NCI-H510A (cell line): ENCODE results near the gene INHA.
A peak's percentile ranks its signal among the peaks of the same experiment; 100 is the strongest.

ENCODE experiments used
- DNase-seq: peaks from one replicate; lab custom pipeline; 2025; lab: John Stamatoyannopoulos, UW

Gene INHA

DNA sequence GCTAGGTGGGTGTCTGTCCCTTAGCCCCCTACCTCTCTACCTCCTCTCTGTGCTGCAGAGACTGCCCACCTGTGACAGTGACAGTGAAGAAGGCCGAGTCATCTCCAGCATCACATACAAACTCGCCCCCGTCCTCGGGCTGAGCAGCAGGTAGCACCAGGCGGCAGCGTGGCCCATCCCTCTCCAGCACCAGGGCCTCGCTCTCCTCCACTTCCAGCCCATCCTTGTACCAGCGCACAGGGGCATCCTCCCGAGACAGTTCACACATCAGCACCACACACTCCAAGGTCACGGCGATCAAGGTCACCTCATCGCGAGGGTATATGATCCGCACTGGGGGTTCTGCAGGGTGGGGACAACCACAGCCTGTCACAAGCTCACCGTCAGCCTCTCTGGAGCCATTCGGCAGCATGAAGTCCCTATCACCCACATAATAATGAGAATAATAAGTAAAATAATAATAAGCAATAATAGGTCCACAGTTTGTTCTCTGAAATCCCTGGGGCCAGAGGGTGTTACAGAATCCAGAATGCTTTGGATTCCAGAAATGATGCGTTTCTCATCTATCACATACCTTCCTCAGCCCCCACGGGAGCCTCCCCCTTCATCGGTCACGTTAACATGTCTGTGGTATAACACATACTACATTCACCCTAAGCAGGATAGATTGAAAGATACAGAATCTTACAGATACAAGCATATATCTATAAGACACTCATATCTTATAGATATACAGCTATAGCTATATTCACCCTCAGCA lies 12.8 kb upstream of the INHA start:
- DNase-seq, result no peak

- no peak for DNase-seq
Measured at GRCh38 chr2:219560037-219560892, 11.8 kb upstream of the INHA start.

DNA sequence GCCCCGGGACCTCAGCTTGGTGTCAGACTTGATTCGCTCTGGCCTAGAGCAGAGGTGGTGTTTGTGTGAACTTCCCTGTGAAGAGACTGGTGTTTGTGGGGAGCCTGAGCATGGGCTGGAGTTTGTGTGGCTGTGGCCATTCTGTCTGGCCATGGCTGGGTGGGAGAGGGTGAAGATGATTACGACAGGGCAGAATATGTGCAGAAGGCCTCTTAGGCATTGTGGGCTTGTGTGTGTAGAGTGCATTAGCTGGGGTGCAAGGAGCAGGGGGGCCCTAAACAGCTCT lies 11.3 kb upstream of the INHA start:
- DNase-seq, result no peak

GRCh38 chr2:219561179-219562048 lies 10.7 kb upstream of the INHA start:
- no peak for DNase-seq

DNA sequence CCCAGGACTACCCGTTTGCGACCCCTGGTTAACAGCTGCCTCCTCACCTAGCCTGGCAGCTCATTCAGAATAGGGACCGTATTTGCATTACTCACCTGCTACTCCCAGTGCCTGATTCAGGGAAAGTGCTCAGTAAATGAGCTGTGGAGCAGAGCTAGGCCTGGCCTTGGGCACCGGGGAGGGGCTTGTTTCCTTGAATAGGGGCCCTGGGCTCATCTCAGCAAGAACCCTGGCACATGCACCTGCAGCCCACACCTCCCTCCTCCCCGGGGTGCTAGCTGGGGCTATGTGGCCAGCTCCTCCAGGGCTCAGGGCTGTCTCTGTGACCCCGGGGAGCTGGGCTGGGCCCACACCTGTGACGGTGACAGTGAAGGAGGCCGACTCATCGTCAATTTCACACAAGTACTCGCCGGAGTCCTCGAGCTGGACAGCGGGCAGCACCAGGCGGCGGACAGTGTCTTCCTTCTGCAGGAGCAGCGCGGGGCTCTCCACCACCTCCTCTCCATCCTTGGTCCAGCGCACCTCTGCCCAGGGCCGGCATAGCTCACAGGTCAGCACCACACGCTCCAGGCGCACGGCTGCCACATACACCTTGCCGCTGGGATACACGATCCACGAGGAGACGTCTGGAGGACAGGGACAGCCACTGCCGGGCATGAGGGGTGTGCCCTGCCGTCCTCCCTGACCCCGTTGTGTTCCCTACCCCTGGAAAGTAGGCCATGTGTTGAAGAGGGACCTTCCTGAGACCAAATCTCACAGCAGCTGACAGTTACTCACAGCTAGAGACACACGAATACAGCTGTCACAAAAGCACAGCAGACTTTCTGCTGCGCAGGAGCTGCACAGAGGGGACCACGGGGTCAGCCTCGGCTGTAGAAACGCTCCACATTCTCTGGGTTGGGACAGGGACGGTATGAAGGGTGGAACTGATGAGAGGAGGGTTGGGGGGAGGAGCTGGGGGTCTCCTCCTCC lies 9.8 kb upstream of the INHA start:
- DNase-seq, result no peak

DNA sequence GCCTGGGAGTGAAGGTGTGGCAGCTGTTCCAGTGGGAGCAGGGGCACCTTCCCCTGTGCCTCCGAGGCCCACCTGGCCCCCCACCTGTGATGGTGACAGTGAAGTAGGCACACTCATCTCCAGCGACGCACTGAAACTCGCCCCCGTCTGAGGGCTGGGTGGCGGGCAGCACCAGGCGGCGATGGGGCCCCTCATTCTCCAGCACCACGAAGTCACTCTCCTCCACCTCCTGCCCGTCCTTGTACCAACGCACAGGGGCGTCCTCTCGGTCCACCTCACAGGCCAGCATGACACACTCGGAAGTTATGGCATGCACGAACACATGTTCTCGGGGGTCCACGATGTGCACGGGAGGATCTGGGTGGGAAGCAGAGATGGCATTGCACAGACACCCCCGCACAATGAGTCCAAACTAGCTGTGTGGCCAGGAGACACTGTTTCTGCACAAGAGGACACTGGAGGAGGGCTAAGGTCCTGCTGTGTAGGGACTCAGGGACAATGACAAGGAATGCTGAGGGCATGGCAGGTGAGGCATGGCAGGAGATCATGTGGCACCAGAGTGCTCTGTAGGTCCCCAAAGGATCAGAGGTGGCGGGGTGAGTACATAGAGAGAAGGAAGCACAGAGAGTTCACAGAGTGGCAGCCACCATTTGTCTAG lies 8.7 kb upstream of the INHA start:
- DNase-seq, result no peak

DNA sequence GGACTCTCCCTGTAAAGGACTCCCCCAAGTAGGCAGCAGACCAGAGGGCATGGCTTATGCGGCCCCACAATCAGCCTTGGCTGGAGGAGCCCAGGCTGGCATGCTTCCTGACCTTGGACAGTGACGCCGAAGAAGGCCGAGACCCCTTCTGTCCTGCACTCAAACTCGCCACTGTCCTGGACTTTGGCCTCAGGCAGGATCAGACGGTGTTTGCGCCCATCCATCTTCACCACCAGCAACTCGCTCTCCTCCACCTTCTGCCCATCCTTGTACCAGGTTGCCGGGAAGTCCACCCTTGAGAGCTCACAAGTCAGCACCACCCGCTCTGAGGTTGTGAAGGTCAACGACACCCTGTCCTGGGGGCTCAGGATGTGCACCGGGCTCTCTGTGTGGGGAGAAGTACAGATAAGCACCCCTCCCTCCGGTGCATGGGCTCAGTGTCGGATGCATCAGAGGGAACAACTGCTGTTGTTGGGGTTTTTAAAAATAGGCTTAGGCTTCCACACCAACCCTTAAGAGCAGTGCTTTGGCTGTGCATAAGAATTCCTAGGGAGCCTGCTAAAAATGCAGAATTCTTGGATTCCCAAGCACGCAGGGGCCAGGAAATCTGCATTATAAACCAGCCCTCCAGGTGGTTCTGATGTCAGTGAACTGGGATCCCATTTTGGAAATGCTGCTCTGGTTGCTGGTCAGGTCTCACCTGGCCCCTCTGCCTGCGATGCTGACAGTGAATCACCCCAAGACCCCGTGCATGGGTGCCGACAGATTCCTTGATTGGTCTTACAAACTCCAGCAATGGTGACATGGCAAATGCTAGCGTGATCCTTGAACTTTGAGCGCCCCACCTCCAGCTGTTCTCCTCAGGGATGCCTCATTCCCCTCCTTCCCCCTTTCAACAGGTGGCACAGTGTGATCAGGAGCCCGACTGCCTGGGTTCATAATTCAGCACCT lies 6.7 kb upstream of the INHA start:
- DNase-seq, result no peak

DNA sequence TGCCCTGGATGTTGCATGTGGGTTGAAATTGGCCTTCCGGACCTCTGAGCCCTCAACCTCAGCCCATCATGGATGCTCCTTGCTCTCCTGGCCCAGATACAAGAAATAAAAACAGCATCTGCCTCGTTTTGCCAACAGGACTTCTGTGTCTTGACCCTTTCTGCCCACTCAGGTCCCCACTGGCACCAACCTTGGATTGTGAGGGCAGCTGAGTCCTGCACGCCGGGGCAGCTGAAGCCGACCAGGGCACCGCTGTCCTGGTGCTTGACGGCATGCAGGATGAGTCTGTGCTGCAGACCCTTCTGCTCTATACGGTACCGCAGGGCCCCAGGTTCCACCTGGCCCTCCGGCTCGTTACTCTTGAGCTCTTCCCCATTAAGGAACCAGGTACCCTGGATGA lies 5.5 kb upstream of the INHA start:
- DNase-seq, result no peak

DNA sequence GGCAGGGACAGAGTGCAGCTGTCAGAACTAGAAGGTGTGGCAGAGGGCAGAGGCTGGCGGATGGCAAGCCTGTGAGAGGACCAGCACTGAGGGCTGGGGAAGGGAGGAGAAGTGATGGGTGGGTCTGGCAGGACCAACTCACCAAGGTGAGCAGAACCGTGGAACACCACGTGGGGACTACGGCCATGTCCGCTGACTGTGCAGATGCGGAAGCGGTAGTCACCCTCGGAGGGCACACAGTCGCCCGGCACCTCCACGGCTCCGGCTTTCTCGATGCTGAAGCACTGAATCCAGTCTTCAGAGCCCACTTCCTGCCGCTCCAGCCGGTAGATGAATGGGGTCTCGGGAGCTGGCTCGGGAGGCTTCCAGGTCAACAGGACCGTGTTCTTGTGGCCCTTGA lies 5.0 kb upstream of the INHA start:
- DNase-seq, result no peak

GRCh38 chr2:219567791-219568361 lies 4.2 kb upstream of the INHA start:
- DNase-seq, result no peak

- no peak for DNase-seq
Measured at GRCh38 chr2:219569041-219569440, 3.1 kb upstream of the INHA start.

GRCh38 chr2:219569635-219570034 lies 2.5 kb upstream of the INHA start:
- no peak for DNase-seq

GRCh38 chr2:219570194-219570923 lies 1.8 kb upstream of the INHA start:
- peak; percentile 32 for DNase-seq

DNA sequence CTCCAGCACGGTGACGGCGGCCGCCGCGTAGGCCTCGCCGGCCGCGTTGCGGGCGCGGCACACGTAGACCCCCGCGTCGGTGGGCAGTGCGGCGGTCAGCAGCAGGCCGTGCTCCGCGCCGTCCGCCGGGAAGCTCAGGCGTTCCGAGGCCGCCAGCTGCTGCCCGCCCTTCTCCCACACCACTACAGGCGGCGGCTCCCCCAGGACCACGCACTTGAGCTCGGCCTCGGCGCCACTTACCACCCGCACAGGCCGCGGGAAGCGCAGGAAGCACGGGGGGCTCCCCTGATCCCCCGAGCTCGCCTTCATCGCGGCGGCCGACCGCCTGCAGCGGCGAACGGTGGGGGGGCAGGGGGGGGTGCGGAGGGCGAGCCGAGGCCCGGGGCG lies 1.2 kb upstream of the INHA start:
- no peak for DNase-seq

DNA sequence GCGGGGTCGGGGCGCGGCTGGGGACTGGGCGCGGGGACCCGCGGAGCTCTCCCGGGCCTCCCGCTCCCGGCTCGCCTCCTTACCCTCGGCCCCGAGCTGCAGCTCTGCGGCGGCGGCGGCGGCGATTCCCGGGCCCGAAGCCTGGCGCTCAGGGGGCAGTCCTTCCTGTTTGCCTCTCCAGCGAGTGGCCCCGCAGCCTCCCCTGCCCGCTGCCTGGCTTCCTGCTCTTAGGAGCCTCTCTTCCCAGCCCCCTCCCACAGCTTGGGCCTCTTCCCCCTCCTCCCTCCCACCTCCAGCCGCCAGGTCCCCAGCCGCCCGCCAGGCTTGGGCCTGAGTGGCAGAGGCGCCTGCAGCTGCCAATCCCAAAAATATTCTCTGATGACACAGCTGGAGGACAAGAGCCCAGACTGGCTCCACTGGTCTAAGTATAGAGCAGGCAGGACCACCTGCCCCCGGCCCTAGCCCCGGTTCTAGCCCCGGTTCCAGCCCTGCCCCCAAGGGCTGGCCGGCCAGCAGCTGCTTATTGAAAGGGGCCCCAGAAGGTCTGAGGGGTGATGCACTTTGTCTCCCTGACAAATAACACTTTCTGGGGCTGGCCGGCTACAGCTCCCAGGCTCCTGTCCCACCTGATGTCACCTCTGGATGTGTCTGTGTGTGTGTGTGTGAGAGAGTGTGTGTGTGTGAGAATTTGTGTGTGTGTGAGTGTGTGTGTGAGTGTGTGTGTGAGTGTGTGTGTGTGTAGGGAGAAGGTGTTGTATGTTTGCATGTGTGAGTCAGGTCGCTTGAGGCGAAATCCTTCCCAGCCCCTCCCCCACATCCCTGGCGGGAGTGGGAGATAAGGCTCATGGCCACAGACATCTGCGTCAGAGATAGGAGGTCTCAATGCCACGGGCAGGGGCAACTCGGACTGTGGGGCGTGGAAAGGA lies 536 bp upstream of the INHA start, which contains the start of gene OBSL1:
Gene OBSL1, minus strand, starts transcription at position 229 of the 926 bp plus-strand sequence. CDS start 307 bp downstream, outside the sequence.
- peak; percentile 87 for DNase-seq

DNA sequence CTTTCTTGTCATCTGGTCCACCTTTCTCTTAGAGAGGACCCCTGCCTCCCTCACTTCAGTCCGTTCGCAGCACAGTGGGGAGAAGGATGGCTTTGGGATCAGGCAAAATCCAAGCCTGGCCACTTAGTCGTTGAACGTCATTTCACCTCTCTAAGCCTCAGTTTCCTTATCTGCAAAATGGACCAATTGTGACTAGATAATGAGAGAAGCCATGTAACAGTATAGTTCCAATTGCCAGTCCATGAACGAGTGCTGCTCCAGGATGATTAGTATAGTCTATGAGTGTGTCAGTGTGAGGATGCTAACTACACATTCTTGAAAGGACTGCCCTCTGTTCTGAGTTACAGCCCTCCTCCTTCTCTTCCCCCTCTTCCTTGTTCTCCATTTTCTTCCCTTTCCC lies 1.1 kb downstream of the INHA start:
- DNase-seq, result no peak
